Measurements from ENCODE around the gene GFOD2.
"Not testable (repeated sequence)": the region's sequence is repeated elsewhere in the genome, so short reads cannot be mapped to it uniquely, and the experiment has no call there.

Gene GFOD2, protein sequence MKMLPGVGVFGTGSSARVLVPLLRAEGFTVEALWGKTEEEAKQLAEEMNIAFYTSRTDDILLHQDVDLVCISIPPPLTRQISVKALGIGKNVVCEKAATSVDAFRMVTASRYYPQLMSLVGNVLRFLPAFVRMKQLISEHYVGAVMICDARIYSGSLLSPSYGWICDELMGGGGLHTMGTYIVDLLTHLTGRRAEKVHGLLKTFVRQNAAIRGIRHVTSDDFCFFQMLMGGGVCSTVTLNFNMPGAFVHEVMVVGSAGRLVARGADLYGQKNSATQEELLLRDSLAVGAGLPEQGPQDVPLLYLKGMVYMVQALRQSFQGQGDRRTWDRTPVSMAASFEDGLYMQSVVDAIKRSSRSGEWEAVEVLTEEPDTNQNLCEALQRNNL

DNA sequence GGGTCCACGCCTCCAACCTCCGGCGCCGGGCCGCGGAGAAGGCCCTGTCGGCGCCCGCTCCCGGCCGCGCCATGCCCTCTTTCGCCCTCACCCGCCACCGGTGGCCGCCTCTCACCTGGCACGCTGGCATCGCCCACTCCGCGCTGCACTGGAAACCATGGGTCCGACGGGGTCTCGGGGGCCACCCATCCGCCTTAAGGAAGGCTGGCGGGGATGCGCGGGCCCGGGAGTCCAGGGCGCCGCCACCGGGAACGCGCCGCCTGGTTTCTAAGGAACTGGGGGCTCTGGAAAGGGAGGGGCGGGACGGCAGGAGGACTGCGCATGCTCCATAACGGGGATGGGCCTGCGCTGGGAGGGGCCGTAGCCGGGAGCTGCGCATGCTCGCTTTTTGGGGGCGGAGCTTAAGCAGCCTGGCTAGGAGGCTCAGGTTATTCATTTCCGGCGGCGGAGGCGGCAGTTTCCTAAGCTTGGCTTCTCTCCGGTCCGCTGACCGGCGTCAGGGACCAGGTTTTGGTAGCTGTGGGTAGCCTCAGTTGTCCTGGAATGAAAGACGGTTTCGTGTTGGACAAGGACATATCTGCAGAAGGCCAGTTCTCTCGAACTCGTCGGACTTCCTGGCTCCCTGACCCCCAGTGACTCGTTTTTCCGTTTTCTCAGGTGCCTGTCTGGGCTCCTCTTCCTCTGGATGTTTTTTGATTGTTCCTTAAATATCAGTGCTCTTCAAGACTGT, at the start of gene GFOD2:
GFOD2 (minus strand) TSS at position 269 of the 730 bp plus-strand sequence. CDS start 33,601 bp downstream, outside the sequence.
- peak; percentile 75 for DNase-seq

DNA sequence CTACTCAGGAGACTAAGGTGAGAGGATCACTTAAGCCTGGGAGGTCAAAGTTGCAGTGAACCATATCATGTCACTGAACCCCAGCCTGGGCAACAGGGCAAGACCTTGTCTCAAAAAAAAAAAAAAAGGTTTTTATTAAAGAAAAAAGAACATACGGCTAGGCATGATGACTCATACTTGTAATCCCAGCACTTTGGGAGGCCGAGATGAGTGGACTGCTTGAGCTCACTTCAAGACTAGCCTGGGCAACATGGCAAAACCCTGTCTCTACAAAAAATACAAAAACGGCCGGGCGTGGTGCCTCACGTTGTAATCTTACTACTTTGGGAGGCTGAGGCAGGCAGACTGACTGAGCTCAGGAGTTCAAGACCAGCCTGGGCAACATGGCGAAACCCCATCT, 48.8 kb upstream of the GFOD2 start:
- no peak for DNase-seq

DNA sequence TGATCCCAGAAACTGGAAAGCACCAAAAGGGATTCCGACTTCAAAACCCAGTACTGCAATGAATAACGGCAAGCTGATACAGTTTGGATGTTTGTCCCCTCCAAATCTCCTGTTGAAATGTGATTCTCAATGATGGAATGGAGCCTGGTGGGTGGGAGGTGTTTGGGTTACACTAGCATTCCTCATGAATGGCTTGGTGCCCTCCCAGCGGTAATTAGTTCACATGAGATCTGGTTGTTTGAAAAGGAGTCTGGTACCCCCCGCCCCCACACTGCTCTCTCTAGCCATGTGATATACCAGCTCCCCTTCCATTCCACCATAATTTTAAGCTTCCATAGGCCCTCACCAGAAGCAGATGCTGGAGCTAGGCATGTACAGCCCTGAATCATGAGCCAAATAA, 47.2 kb upstream of the GFOD2 start:
- no peak for DNase-seq

DNA sequence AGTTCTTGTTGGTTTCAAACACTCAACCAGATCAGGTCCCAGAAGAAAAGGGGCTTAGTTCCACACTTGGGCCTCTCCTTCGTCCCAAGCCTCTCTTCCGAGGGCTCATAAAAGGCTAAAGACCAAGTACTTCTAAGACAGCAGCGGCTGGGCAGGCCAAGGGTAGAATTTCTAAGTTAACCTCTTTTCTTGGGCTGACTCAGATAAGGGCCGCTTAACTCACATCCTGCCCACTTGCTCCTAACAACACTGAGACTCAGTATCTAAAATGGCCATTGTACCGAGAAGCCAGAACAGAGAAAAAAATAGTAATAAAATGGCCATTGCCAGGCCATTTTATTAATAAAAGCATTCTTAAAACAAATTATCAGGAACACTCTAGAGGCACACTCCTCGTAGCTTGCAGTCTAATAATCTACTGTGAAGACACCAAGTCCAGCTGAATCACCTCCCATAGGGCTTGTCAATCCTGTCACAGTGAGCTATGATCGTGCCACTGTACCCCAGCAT, 45.1 kb upstream of the GFOD2 start:
- DNase-seq, result no peak

DNA sequence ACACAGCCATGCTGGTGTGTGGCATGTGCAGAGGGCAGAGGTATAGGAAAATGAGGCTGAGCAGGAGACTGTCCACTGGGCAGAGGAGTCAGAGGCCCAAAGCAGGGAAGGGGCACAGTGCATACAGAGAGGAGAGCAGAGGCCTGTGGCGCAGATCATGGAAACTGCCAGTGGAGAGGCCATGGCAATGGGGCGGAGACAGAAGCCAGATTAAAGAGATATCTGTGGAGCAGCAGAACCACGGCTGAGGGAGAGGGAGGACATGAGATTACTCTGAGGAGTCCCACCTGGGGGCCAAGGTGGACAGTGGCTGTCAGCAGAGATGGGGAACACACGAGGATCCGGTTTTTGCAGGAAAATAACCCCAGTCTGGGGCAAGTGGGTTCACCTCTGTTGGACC, 44.0 kb upstream of the GFOD2 start:
- DNase-seq, result no peak

DNA sequence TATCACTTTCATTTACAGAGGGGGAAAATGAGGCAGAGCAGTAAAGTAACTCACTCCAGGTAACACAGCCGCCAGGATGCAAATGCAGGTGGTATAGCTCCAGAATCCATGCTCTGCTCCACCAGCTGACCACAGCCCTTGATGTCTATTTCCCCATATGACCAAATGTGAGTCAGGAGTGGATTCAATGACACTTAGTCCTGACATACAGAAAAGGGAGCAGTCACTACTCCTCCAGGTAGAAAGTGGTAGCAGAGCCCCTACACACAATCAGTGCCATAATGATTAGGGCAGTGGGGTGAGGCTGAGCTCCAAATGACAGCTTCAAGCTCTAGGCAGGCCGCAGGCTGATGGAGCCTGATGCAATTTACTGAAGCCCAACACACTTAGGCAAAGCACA, 43.3 kb upstream of the GFOD2 start:
- no peak for DNase-seq

DNA sequence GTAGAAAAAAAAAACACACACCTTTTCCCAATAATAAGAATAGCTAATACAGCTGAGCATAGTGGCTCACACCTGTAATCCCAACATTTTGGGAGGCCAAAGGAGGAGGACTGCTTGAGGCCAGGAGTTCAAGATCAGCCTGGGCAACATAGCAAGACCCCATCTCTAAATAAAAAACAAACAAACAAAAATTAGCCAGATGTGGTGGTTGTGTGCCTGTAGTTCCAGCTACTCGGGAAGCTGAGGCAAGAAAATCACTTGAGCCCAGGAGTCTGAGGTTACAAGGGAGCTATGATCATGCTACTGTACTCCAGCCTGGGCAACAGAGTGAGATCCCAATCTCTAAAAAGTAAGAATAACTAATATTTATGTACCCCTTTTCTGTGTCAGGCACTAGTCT, 42.8 kb upstream of the GFOD2 start:
- no peak for DNase-seq

DNA sequence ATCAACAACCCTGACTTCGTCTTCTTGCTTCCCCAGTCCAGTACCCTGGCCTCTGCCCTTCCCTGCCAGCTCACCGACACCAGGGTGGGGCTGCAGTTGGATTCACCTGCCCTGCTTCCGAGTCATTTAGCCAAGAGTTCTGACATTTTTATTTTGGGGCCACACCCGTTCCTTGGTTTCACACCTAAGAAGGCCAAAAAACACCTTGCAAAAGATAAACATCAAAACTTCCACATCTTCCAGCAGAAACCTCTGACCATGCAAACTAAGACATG, 41.8 kb upstream of the GFOD2 start:
- DNase-seq, result no peak

DNA sequence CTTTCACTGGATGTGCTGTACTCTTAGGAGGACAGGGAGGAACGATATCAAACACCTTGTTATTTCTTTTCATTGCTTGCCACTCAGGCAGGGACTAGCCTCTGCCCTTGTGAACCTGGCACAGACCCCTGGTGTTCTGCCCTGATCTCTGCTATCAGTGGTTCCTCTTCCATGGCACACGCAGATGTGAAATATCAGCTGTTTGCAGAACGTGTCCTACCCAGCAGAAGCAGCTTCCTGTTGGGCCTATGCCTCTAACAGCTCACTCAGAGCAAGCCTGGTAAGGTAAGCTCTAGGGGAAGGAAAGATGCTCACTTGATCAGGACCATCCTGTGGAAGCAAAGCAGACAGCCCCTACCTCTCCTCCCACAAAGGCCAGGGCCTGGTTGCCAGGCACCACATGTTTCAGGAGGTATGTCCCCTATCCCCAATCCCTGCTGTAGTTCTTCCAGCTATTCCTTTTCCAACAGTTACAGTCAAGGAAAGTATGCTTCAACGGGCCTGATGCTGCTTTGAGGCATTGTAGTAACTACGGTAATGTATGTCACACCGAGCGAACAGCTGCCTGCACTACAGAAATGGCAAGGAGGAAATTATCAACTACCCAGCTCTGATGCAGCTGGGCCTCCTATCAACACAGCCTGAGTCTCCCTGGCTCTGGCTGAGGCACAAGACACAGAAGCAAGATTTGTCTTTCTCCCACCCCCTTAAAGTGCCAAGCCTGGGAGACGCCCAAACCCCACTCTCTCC, 41.3 kb upstream of the GFOD2 start:
- DNase-seq, result no peak

DNA sequence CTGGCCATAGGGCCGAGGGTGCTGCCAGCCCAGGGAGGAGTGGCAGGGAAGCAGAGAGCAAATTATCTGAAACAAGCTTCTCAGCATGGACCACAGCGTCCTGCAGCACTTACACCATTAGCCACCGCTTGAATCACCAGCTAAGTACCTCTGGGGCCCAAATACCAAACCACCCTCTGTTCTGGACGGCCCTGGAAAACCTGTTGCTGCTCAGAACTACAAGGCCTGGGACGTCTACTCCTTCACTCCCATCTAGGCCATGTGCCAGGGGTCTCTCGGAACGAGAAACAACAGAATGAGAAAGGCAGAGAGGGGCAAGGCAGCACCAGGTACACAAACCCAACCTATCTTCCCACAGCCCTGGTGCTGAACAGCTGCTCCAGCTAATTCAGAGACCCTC, 39.9 kb upstream of the GFOD2 start:
- DNase-seq, result no peak

DNA sequence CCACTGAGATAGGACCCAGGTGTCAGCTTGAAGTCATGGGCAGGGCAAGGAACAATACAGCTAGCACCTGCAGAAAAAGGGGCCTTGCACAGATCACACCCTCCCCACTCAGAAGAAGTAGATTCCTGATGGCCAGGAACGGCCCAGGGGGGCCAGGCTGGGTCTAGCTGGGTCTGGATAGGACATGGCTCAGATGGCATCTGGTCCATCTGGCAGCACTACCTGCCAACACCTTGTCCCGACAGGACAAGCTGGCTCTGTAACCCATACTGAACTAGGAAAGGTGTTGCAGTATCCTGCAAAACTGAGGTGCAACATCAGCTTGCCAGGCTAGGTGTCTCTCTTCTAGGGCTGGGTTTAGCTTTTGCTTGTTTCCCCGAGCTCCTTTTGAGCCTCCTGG, 38.9 kb upstream of the GFOD2 start:
- DNase-seq, result no peak

DNA sequence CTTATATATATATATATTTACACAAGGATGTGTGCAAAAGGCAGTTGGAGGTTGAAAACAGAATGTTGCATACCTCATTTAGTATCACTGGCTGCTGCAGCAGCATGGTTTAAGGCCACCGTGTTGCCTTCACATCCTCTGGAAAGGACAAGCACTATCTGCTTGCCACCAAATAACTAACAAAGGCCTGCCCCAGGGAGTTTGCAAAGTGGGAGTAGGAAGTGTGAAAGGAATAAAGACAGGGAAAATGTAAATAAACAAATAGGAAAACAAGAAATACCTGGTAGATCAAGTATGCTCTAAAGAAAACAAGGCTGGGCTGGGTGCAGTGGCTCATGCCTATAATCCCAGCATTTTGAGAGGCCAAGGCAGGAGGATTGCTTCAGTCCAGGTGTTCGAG, 33.5 kb upstream of the GFOD2 start:
- DNase-seq, result no peak

DNA sequence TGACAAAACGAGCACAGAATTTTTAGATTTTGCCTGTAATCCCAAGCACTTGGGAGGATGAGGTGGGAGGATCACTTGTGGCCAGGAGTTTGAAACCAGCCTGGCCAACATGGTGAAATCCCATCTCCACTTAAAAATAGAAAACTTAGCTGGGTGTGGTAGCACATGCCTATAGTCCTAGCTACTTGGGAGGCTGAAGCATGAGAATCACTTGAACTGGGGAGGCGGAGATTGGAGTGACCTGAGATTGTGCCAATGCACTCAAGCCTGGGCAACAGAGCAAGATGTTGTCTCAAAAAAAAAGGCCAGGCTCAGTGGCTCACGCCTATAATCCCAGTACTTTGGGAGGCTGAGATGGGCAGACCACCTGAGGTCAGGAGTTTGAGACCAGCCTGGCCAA, 32.2 kb upstream of the GFOD2 start:
- DNase-seq, result not testable (repeated sequence)

DNA sequence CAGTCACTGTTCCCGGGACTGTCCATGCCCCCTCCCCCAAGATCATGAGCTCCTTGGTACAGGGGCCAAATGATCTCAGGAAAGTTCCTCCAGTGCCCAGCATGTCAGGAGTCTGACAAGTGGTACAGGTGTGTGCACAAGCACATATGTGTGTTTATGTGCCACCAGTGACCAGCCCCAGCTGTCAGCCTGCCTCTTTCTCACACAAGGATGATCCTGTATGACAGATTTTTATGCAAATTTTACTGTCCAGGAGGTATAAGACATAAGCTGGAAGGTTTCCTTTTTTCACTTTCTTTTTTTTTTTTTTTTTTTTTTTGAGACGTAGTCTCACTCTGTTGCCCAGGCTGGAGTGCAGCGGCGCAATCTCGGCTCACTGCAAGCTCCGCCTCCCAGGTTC, 31.4 kb upstream of the GFOD2 start:
- DNase-seq, result no peak

DNA sequence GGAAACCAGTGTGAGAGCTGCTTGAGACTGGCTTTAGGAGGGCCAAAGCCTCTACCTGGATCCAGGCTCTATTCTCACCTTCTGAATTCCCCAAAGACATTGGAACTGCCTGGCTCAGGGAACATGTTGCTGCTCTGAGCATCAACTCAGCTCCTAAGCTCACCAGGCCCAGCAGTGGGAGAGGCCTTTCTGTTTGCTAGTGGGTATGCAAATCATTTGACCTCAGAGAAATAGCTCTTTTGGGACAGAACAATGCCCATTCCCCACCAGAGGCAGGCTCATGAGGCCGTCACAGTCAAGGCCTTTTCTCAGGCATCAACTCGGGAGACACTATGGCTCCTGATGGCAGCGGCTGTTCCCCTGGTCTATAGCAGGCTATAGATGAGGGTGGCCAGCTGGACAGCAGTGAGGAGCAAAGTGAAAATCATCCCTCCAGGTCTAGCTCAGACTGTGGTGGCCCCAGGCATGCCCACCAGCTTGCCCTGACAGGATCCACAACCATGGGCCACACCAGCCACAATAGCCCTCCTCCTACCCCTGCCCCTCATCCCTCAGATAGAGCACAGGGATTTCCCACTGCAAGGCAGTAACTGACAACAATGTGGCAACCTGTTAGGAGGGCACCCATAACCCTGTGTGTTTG, 30.4 kb upstream of the GFOD2 start:
- DNase-seq, result no peak

DNA sequence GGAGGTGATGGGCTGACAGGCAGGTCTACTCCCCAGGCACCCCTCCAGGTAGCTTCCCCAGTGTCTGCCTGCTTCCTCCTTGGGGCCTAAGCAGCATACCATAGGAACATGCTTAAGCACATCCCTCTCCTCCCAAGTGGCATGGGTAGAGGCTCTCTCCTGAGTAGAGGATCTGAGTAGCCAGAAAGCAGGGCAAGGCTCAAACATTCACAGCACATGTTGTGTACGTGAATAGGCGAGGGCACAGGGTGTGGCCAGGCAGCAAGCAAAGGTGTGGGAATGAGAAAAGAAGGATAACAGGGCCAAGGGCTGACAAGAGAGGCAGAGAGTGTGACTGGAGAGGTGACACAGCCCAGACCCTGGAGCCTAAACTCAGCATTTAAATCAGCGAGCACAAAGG, 29.7 kb upstream of the GFOD2 start:
- DNase-seq, result no peak

DNA sequence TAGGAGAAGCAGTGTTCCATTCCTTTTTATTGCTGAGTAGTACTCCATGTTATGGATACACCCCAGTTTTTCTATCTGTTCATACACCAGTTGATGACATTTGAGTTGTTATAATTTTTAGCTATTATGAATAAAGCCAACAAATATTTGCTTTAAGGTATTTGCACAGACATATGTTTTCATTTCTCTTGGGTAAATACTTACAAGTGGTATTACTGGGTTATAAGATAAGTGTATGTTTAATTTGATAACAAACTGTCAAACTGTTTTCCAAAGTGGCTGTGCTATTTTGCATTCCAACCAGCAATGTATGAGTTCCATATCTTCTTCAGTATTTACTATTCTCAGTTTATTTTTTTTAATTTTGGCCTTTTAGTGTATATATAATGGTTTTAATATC, 27.7 kb upstream of the GFOD2 start:
- no peak for DNase-seq

DNA sequence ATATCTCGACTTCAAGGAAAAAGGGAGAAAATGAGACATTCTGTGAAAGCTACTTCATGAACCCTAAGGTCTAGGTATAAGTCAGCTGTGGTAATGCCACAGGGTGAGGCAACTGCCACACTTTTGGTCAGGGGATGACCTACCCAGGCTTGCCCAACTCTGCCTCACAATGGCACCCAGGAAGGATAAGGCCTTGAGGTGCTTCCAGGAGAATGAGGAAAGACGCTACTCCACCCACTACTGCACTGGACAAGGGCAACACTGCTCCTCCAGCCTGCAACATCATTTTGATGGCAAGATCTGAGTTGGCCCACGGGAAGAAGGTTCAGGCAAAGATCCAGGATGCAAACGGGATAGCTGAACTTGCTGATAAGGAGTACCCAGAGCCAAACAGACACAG, 22.0 kb upstream of the GFOD2 start:
- DNase-seq, result no peak

DNA sequence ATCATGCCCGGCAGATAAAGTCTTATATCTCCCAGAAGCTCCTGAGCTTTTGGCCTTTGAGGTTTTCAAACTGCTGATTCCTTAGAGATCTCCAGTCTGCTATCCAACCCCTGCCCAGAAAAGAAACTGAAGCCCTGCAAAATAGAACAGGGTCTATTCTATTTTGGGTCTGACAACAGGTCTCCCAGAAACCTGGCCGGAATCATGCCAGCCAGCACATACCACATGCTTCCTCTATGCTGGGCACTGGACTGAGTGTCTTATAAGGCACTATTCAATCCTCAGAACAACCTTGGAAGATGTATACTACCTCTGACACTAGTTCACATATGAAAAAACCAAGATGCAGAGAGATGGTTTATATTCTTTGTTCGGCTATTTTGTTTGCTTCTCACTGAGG, 21.3 kb upstream of the GFOD2 start:
- DNase-seq, result no peak

DNA sequence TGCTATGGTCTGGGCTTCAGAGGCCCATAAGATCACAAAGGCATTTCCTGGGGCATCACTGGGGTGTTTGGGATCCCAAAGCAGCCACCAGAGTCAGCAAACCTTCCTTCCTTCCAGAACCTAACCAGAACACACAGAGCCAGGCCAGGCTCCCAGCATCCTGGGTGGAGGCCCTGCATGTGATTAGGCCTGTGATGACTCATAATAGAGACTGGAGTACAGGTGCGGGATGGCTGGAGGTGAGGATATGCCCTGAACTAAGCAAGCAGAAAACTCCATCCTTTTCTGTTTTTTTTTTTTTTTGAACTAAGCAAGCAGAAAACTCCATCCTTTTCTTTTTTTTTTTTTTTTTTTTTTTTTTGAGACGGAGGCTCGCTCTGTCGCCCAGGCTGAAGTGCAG, 17.7 kb upstream of the GFOD2 start:
- no peak for DNase-seq

DNA sequence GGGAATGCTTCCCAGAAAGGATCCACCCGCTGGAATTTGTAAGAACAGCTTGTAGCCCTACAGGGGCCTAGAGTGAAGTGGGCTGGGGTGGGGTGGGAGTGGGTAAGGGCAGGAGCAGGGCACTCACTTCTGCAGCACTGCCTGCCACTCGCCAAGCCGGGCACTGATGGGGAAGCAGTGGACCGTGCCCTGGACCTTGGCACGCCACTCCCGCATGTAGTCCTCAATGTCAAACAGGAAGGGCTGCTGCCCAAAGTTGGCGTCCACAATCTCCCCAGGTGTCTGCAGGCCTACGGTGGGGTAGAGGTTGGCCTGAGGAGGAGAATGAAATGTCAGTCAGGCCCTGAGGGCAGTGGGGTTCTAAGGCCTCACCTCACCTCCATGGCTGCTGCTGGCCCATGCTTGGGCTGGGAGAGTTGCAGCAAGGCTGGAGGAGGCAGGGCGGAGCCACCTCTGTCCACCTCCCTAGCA, 15.7 kb upstream of the GFOD2 start:
- no peak for DNase-seq

DNA sequence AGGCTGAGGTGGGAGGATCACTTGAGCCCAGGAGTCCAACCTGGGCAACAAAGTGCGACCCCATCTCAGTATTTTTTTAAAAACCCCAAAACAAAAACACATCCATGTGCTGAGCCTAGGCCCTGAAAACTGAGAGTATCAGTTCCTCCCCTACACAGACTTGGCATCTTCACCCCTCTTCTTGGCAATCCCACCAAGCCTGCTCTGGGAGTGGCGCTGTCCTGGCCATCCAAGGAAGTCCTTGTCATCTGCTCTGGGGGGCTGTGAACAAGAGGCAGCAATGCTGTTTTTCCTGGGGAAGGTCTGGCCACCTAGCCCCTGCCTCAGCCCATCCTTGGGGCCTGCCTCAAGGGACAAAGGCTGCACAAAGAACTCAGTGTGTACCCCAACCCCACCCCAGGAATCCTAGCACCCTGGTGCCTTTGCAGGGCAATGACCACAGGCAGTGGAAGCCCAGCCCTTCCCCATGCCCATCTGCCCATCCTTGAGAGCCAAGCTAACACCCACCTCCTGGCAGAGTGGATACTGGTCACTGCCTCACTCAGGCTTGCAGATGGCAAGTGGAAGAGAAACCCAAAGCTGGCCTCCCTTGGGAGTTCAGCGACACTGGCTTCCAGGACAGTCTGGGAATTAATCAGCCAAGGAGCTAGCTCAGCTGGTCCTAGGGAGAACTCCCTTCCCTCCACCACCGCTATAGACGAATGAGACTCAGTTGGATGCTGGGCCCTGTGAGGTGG, 14.8 kb upstream of the GFOD2 start:
- no peak for DNase-seq

DNA sequence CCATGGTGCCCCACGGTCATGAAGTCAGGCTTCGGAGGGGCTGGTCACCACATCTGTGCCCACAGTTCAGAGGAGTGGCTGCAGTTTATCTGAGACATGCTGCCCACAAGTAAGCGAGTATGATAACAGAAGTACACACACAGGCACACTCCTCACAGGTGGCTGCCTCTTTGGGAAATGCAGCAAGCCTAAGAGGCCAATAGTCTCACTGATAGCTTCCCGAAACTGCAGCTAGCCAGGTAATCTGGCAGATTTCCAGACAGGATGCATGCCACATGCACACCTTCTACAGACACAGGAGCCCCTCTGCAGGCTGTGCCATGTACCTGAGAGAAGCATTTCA, 12.6 kb upstream of the GFOD2 start:
- no peak for DNase-seq

All from NCI-H187 treated with DMSO at 0.1 percent for 48 hours (cell line).